Uterus (tissue), 4 donors: ENCODE data around the gene ABCB10. TPM values are rescaled to one million over a fixed set of nuclear protein-coding genes. Genes with fewer than 3 reads are reported as not detected.
A peak's percentile ranks its signal among the peaks of the same experiment; 100 is the strongest.
"Not testable (repeated sequence)": the region's sequence is repeated elsewhere in the genome, so short reads cannot be mapped to it uniquely, and the experiment has no call there.

Experiments
- DNase-seq, 2 donors: peaks; one replicate each; pipeline ENCODE4 v3.0.0-alpha.2; 2019 to 2020
- H3K27ac ChIP-seq, 2 donors: fragments of 200-600 bp; sonication (generic); 1 replicate in 1 of 2; 2 replicates in 1 of 2; pipeline ENCODE4 v1.5.1; 2016 to 2018
- H3K27me3 ChIP-seq, 2 donors: fragments of 200-600 bp; sonication (generic); one replicate each; pipeline ENCODE4 v1.5.1; 2018 to 2019; ENCODE audit warnings: control low read depth in 1 of 2
- H3K36me3 ChIP-seq, 2 donors: fragments of 200-600 bp; sonication (generic); one replicate each; pipeline ENCODE4 v1.5.1; 2019; ENCODE audit warnings: control low read depth in 1 of 2
- H3K4me1 ChIP-seq, 2 donors: fragments of 200-600 bp; sonication (generic); one replicate each; pipeline ENCODE4 v1.5.1; 2018 to 2019; ENCODE audit warnings: control low read depth in 1 of 2
- H3K4me3 ChIP-seq, 2 donors: fragments of 200-600 bp; sonication (generic); 1 replicate in 1 of 2; 2 replicates in 1 of 2; pipeline ENCODE4 v1.5.1; 2018 to 2019; ENCODE audit warnings: mild to moderate bottlenecking in 1 of 2
- H3K9me3 ChIP-seq, 2 donors: fragments of 200-600 bp; sonication (generic); one replicate each; pipeline ENCODE4 v1.5.1; 2019; ENCODE audit warnings: control low read depth in 1 of 2
- POLR2A ChIP-seq, 2 donors: fragments of 450-650 bp; IDR thresholded peaks; one replicate each; pipeline ENCODE4 v1.6.1; 2016; ENCODE audit warnings: antibody characterized with exemption in 2 of 2, mild to moderate bottlenecking in 1 of 2, moderate library complexity in 1 of 2
- intact Hi-C: fragments of 100-400 bp; cut with DNase I; formaldehyde crosslinking; loops from one replicate; pipeline ENCODE4 v1.15.1; 2023; ENCODE audit warnings: low total_unique reads
- total RNA-seq, 4 donors: library from RNA; depleted of rRNA in 3 of 4; stranded (reverse); fragments of >200 nt in 3 of 4; gene quantifications; one replicate each; pipeline versions ENCODE4 v1.1.0 to v1.2.4, GENCODE V29; 2014 to 2023
- TF ChIP-seq, protein P1 (sequence below), 4 experiments: fragments of 200-600 bp in 2 of 4; fragments of 450-650 bp in 2 of 4; sonication (generic) in 2 of 4; IDR thresholded peaks; one replicate each; pipeline ENCODE4 v1.5.1; 2016 to 2019; ENCODE audit warnings: antibody characterized with exemption in 4 of 4, mild to moderate bottlenecking in 2 of 4, moderate library complexity in 1 of 4
- donor health status: DM: yes; HTN: yes; CAD: no.

ABCB10 gene
- total RNA-seq, 4 donors from 2014 or later, result 4.7 to 26.8 (median 15.4) TPM

DNA sequence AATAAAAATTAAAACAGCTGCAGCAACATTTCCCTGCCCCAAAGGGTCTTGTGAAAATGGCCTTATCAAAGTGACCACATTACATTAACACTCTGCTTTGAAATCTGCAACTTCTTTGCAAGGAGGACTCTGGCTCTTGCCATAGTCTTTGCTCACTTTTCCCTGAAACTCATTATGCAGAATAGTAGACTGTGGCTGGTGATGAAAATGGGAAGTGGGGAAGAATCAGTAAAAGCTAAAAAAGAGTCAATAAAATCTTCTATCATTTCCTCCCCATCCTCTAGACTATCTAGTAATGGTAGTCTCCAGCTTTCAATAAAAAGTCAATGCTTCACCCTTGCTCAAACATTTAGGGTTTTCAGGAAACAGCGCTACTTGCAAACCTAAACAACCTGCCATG is 31.8 kb downstream of the ABCB10 start:
- no peaks in the 10 kb centered on the region for H3K36me3 ChIP-seq
- H3K27ac ChIP-seq, result no peak overlapping the region
- DNase-seq, result no peak
- no peaks in the 10 kb centered on the region for H3K9me3 ChIP-seq
- intact Hi-C loops, result no loop called here
- no peaks in the 10 kb centered on the region for H3K4me1 ChIP-seq
- H3K27me3 ChIP-seq, result no peaks in the 10 kb centered on the region
- no peak overlapping the region for H3K4me3 ChIP-seq
- TF ChIP-seq POLR2A (IDR thresholded peaks at IDR 0.05), result no peak
- TF ChIP-seq, protein P1, sequence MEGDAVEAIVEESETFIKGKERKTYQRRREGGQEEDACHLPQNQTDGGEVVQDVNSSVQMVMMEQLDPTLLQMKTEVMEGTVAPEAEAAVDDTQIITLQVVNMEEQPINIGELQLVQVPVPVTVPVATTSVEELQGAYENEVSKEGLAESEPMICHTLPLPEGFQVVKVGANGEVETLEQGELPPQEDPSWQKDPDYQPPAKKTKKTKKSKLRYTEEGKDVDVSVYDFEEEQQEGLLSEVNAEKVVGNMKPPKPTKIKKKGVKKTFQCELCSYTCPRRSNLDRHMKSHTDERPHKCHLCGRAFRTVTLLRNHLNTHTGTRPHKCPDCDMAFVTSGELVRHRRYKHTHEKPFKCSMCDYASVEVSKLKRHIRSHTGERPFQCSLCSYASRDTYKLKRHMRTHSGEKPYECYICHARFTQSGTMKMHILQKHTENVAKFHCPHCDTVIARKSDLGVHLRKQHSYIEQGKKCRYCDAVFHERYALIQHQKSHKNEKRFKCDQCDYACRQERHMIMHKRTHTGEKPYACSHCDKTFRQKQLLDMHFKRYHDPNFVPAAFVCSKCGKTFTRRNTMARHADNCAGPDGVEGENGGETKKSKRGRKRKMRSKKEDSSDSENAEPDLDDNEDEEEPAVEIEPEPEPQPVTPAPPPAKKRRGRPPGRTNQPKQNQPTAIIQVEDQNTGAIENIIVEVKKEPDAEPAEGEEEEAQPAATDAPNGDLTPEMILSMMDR (IDR thresholded peaks at IDR 0.05), result no peak

DNA sequence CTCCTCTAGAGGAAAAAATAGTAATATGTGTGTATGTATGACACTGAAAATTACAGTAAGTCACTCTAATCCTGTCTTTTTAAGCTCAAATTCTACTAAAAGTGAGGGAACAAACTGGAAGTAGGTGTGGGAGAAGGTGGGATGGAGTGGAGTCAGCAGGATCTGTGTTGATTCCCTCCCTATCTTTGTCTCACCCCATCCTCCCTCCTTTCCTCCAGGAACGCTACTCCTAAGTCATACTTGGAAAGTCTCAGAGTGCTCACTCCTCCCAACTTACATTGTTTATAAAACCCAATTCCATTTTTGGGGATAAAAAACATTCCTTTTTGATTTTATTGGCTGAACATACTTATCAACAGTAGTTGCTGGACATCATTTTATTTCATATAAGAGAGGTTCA is 35.5 kb downstream of the ABCB10 start:
- TF ChIP-seq, protein P1 (IDR thresholded peaks at IDR 0.05), result no peak
- TF ChIP-seq POLR2A (IDR thresholded peaks at IDR 0.05), result no peak
- H3K27ac ChIP-seq, result no peak overlapping the region
- H3K36me3 ChIP-seq, result no peaks in the 10 kb centered on the region
- no peak overlapping the region for H3K4me3 ChIP-seq
- H3K9me3 ChIP-seq, result no peaks in the 10 kb centered on the region
- H3K4me1 ChIP-seq, result no peaks in the 10 kb centered on the region
- H3K27me3 ChIP-seq, result no peaks in the 10 kb centered on the region
- no peak for DNase-seq
- intact Hi-C loops, result no loop called here

DNA sequence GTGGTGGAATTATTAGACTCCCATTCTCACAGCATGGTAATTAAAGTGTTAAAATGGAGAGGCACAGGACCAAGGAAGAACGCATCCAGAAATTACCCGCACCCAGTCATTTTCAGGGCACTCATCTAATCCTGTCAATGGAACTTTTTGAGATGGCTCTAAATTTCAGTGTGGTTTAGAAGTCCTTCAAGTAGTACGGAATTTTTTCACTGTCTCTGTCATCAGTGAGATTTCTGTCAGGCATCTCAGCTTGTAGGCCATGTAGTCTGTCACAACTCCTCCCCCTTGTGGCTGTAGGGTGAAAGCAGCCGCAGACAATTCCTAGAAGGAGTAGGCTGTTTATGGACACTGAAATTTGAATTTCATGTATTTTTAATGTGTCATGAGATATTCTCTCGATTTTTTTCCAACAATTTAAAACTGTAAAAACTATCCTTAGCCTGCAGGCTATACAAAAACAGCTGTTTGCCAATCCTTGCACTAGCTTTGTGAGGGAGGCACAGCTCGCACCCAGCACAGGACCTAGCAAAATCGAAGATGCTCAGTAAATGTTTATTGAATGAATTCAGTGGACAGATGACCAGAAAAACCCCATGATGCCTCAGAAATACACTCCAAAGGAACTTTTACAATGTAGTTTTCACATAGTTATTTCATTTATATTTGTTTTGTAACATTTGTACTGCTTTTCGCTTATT is 43.8 kb downstream of the ABCB10 start:
- peak overlapping the region in 1 of 2 donors; percentile 20 for H3K27ac ChIP-seq
- intact Hi-C loops, result no loop called here
- no peaks in the 10 kb centered on the region for H3K36me3 ChIP-seq
- H3K9me3 ChIP-seq, result no peaks in the 10 kb centered on the region
- DNase-seq, result peak; percentile 60 to 68
- no peaks in the 10 kb centered on the region for H3K4me1 ChIP-seq
- H3K27me3 ChIP-seq, result no peaks in the 10 kb centered on the region
- no peak for TF ChIP-seq POLR2A (IDR thresholded peaks at IDR 0.05)
- TF ChIP-seq, protein P1 (IDR thresholded peaks at IDR 0.05), result peak; percentile 64 to 79 (median 70)
- no peak overlapping the region for H3K4me3 ChIP-seq

DNA sequence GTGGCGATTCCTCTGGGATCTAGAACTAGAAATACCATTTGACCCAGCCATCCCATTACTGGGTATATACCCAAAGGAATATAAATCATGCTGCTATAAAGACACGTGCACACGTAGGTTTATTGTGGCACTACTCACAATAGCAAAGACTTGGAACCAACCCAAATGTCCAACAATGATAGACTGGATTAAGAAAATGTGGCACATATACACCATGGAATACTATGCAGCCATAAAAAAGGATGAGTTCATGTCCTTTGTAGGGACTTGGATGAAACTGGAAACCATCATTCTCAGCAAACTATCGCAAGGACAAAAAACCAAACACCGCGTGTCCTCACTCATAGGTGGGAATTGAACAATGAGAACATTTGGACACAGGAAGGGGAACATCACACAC is 46.9 kb downstream of the ABCB10 start:
- H3K27ac ChIP-seq, H3K9me3 ChIP-seq, H3K4me3 ChIP-seq, DNase-seq, H3K27me3 ChIP-seq, H3K36me3 ChIP-seq, intact Hi-C loops: not testable (repeated sequence)
- H3K4me1 ChIP-seq, result peaks cover 6 to 12% of the 10 kb centered on the region in 2 donors

DNA sequence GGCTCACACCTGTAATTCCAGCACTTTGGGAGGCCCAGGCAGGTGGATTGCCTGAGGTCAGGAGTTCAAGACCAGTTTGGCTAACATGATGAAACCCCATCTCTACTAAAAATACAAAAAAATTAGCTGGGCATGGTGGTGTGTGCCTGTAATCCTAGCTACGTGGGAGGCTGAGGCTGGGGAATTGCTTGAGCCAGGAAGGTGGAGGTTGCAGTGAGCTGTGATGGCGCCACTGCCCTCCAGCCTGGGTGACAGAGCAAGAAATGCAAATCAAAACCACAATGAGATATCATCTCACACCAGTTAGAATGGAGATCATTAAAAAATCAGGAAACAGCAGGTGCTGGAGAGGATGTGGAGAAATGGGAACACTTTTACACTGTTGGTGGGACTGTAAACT is 47.3 kb downstream of the ABCB10 start:
- H3K27ac ChIP-seq, H3K36me3 ChIP-seq, H3K9me3 ChIP-seq, intact Hi-C loops, H3K4me3 ChIP-seq, DNase-seq, H3K27me3 ChIP-seq: not testable (repeated sequence)
- peaks cover 6 to 16% of the 10 kb centered on the region in 2 donors for H3K4me1 ChIP-seq

DNA sequence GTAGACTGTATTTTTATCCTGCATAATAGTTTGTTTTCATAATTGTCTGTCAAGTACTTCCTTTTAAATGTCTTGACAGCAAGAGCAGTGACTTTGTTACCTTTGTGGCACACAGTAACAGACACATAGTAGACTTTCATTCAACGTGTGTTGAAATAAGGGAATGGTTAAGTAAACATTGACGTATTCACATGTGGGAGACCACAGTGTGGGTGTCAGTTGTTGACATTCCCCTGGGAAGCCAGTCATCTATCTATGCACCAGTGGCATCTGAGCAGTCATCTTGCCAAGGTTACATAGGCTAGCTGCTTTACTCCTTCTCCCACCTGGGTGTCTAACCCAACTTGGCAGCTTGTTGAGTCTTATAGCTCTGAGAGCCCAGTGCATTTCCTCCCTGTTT is 48.9 kb downstream of the ABCB10 start:
- Histone ChIP-seq H3K4me1 (peaks cover 6 to 16% of the 10 kb centered on the region in 2 donors), H3K27me3 (no peaks in the 10 kb centered on the region), H3K4me3 (no peak overlapping the region), H3K9me3 (no peaks in the 10 kb centered on the region), H3K36me3 (no peaks in the 10 kb centered on the region), H3K27ac (no peak overlapping the region)
- intact Hi-C loops, result no loop called here
- no peak for TF ChIP-seq POLR2A (IDR thresholded peaks at IDR 0.05)
- TF ChIP-seq, protein P1 (IDR thresholded peaks at IDR 0.05), result no peak
- no peak for DNase-seq
